Activated CD4-positive, alpha-beta memory T cell treated with anti-CD3 and anti-CD28 coated beads for 36 hours (primary cell): Measurements from ENCODE around the gene ACO1. TPM values are rescaled to one million over a fixed set of nuclear protein-coding genes. Genes with fewer than 3 reads are reported as not detected.

Experiments
- CTCF ChIA-PET: fragments of 350-600 bp; sonication (Branson Sonifier 250); formaldehyde crosslinking; loops from one replicate; lab custom pipeline; 2021; ENCODE audit warnings: antibody characterized with exemption, inconsistent platforms; lab: Charles Lee
- POLR2A ChIA-PET: fragments of 350-600 bp; sonication (Branson Sonifier 250); formaldehyde crosslinking; loops from one replicate; lab custom pipeline; 2021; ENCODE audit warnings: antibody characterized with exemption; lab: Charles Lee
- DNase-seq: peaks from one replicate; pipeline ENCODE4 v3.0.0-alpha.2; 2020
- H3K27ac Mint-ChIP-seq: one replicate; pipeline ENCODE4 v1.8.0; 2021; ENCODE audit warnings: mixed read lengths
- H3K27me3 Mint-ChIP-seq: one replicate; pipeline ENCODE4 v1.8.0; 2021; ENCODE audit warnings: mixed read lengths
- H3K36me3 Mint-ChIP-seq: one replicate; pipeline ENCODE4 v1.8.0; 2021; ENCODE audit warnings: mixed read lengths
- H3K4me1 Mint-ChIP-seq: one replicate; pipeline ENCODE4 v1.8.0; 2021; ENCODE audit warnings: low read depth, mixed read lengths
- H3K4me3 Mint-ChIP-seq: one replicate; pipeline ENCODE4 v1.8.0; 2021; ENCODE audit warnings: mild to moderate bottlenecking, mixed read lengths
- H3K9me3 Mint-ChIP-seq: one replicate; pipeline ENCODE4 v1.8.0; 2021; ENCODE audit warnings: mixed read lengths
- intact Hi-C: fragments of 100-400 bp; cut with micrococcal nuclease; formaldehyde crosslinking; loops from one replicate; pipeline ENCODE4 v1.15.1; 2023
- total RNA-seq, 2 experiments: library from RNA; stranded (reverse); gene quantifications; one replicate each; pipeline ENCODE4 v1.2.3, GENCODE V29; 2021

The ACO1 gene
- total RNA-seq, 2 experiments from 2014 or later = 13.1 to 13.7 TPM

DNA sequence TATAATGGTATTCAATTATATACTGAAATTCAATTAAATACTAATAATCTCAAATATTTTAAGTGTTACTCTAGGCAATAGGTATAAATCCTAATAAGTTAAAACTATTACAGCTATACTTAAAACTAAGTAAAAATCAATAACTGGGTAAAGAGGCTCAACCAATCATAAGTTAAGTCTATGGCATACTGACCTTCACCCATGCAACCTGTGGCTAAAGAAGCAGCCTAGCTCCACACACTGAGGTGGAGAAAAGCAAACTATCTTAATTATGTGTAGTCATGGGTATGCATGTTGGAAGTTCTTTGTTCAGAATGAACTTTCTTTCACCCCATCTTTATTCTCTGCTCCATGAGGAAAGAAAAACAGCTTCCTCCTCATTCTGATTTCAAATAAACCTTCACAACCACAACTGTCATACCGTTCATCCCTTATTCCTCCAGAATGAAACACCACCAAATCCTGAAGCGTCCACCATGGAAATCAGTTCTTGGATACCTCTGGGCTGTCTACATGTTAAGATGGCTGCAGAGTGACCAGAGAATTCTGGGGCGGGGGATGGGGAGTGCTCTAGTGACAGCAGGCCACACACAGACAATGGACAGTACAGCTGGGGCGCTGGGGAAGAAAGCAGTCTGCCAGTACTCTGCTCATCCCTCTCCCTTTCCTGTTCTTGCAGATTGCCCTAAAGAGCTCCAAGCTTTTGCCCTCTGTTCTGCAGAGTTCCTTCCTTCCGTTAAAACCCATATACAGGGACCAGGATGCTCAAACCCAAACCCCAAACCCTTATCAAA, 79.3 kb downstream of the ACO1 start:
- Mint-ChIP-seq H3K4me1 (no peaks in the 10 kb centered on the region), H3K9me3 (no peaks in the 10 kb centered on the region), H3K36me3 (peaks cover 13% of the 10 kb centered on the region), H3K27ac (no peak overlapping the region), H3K4me3 (no peak overlapping the region), H3K27me3 (no peaks in the 10 kb centered on the region)
- POLR2A ChIA-PET = no interaction called here
- no peak for DNase-seq
- CTCF ChIA-PET = no interaction called here
- intact Hi-C loops = no loop called here

DNA sequence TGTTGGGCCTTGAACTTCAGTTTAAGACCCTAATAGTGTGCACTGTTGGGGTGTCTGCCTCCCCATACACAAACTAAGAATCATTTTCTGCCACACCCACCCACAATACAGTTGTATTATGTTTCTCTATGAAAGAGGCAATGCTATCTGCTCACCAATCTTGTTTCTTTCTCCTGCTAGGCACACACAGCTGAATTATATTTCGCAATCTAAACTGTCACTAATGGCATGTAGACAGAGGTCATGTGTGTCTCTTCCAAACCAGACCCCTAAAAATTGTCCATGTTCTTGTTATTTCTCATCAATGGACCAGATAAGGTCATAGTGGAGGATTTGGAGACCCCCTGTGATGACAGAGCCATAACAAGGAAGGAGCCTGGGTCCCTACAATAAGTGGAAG, 84.3 kb downstream of the ACO1 start:
- CTCF ChIA-PET = interaction anchor here (1.5 kb wide), 1 partner anchor 8 kb away, joined by 3 read pairs; no protein-coding TSS in a partner anchor
- H3K9me3 Mint-ChIP-seq = no peaks in the 10 kb centered on the region
- POLR2A ChIA-PET = no interaction called here
- peaks cover 12% of the 10 kb centered on the region for H3K36me3 Mint-ChIP-seq
- DNase-seq = no peak
- intact Hi-C loops = no loop called here
- no peak overlapping the region for H3K27ac Mint-ChIP-seq
- H3K4me1 Mint-ChIP-seq = no peaks in the 10 kb centered on the region
- no peaks in the 10 kb centered on the region for H3K27me3 Mint-ChIP-seq
- no peak overlapping the region for H3K4me3 Mint-ChIP-seq

DNA sequence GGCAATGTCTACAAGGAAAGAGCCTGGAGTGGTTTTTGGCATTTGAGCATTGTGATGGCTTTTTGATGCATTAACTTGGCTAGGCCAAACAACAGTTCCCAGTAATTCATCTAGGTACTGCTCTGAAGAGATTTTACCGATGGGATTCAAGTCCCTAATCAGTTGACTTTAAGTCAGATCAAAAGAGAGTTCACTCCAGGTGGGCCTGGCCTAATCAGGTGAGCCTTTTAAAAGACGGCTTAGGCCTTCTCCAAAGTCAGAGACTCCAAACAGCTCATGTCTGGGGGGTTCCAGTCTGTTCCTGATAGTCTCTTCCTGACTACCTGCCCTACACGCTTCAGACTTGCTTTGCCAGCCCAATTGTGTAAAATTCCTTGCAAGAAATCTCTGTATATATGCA, 87.9 kb downstream of the ACO1 start:
- CTCF ChIA-PET = no interaction called here
- no peak for DNase-seq
- Mint-ChIP-seq H3K27ac (no peak overlapping the region), H3K36me3 (peaks cover 24% of the 10 kb centered on the region), H3K27me3 (no peaks in the 10 kb centered on the region), H3K4me1 (peaks cover 3% of the 10 kb centered on the region), H3K9me3 (no peaks in the 10 kb centered on the region), H3K4me3 (no peak overlapping the region)
- POLR2A ChIA-PET = no interaction called here
- intact Hi-C loops = no loop called here

DNA sequence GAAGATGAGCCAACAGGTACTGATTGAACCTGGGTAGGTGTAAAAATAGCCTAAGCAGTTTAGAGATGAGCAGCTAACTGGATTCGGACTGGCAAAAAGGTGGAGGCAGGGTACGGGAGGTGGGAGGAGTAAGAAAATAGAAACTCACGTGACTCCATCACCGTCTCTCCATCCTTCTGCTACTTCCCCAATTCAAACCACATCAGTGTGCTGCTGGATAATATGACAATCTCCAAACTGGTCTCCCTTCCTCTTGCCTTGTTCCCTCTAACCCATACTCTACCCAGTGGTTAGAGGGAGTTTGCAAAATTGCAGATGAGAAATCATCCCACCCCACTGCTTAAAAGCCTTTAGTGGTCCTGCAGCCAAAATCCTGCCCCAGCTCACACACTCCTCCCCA, 98.9 kb downstream of the ACO1 start:
- intact Hi-C loops = no loop called here
- Mint-ChIP-seq H3K4me1 (no peaks in the 10 kb centered on the region), H3K36me3 (peaks cover 28% of the 10 kb centered on the region), H3K4me3 (no peak overlapping the region), H3K27ac (no peak overlapping the region), H3K27me3 (no peaks in the 10 kb centered on the region), H3K9me3 (no peaks in the 10 kb centered on the region)
- CTCF ChIA-PET = no interaction called here
- POLR2A ChIA-PET = no interaction called here
- DNase-seq = no peak

DNA sequence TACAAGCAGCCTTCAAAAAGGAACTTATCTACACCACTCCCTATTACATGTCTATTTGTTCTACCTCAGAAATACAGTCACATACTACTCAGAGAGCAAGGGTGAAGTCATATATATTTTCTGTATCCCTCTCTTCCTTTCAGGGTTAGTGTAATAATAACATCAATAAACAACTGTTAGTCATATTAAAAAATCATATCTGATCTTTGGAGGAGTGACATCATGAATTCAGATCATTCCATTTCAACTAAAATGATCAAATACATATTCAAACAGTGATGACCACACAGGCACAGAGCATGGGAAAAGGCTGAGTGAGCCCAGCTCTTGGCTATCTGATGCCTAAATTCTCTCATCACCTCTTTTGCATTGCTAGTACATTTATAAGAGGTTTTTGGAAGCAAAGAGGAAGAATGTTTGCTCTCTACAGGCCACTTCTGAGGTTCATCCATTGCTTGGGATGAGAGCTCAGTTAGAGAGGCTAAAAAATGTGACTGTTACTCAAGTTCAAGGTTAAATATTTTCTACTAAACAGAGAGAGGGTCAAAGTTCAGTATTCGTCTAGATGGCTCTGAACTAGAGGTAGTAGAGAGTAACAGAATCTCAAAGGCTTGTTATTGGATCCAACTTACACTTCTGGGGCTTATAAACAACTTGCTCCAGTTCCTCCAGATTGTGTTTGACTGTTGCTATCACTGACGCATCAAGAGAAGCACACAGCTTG, 102.6 kb downstream of the ACO1 start:
- Mint-ChIP-seq H3K4me3 (no peak overlapping the region), H3K36me3 (peaks cover 27% of the 10 kb centered on the region), H3K27me3 (no peaks in the 10 kb centered on the region), H3K9me3 (no peaks in the 10 kb centered on the region), H3K27ac (no peak overlapping the region), H3K4me1 (no peaks in the 10 kb centered on the region)
- intact Hi-C loops = no loop called here
- CTCF ChIA-PET = interaction anchor here (0.6 kb wide), 1 partner anchor 97 kb away, joined by 3 read pairs; no protein-coding TSS in a partner anchor
- no peak for DNase-seq
- POLR2A ChIA-PET = no interaction called here

DNA sequence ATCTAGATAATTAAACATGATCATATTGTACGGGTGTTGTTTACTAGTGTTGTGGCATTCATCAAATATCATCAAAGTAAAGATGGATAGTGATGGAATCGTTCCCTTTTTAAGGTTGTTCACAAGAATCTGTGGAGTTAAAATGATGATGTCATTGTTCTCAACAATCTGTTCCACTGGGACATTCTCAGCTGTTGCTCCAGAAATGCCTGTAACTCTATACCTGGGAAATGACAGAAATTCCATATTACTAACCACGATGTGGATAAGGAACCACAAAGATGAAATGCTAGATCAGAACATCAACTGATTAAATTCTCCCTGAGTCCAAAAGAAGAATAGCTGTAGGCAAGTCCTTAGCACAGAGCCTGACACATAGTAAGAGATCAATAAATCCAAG, 103.5 kb downstream of the ACO1 start:
- no peak overlapping the region for H3K27ac Mint-ChIP-seq
- DNase-seq = no peak
- H3K4me1 Mint-ChIP-seq = no peaks in the 10 kb centered on the region
- no peaks in the 10 kb centered on the region for H3K9me3 Mint-ChIP-seq
- no peak overlapping the region for H3K4me3 Mint-ChIP-seq
- ChIA-PET CTCF (interaction anchor here (2.4 kb wide), 1 partner anchor 109 kb away, joined by 8 read pairs; no protein-coding TSS in a partner anchor), POLR2A (no interaction called here)
- peaks cover 28% of the 10 kb centered on the region for H3K36me3 Mint-ChIP-seq
- intact Hi-C loops = no loop called here
- no peaks in the 10 kb centered on the region for H3K27me3 Mint-ChIP-seq

DNA sequence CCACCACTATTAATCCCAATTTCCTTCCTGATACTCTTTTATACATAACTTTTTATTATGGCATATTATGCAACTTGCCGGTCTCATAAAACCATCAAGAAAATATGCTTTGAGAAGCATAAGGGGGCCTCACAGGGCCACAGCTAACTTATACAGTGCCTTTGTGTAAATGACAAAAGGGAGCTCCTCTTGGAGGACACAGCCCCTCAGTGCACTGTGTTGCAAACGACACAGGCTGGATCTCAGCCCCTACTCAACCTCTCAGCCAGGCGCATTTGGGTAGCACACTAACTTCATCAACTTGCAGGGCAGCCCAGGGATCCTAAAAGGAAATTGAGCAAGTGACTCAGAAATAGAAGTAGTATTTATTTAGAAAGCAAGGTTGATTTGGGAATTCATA, 106.2 kb downstream of the ACO1 start:
- ChIA-PET CTCF (interaction anchor here (1.7 to 2.4 kb wide), 2 partner anchors 82 to 112 kb away, joined by 7 to 8 read pairs; partner anchors contain the start of gene NDUFB6), POLR2A (no interaction called here)
- Mint-ChIP-seq H3K4me3 (no peak overlapping the region), H3K36me3 (peaks cover 25% of the 10 kb centered on the region), H3K4me1 (no peaks in the 10 kb centered on the region), H3K27ac (no peak overlapping the region), H3K27me3 (no peaks in the 10 kb centered on the region), H3K9me3 (no peaks in the 10 kb centered on the region)
- no peak for DNase-seq
- intact Hi-C loops = no loop called here

DNA sequence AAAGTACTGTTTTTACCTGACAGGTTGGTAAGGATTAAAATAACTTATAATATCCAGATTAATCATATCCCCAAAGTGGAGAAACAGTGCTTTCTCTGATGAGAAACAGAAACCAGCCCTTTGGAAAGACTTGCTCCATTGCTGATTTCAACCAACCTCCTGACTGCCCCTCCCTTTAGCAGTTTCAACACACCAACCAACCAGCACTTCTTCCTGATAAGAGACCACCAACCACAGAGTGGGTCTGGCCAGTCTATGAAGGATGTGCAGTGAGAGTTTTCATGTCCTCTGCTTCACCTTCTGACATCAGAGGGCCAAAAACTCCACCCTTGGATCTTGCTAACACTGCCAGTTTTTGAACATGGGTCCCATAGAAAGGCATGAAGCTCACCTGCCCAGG, 113.5 kb downstream of the ACO1 start:
- H3K9me3 Mint-ChIP-seq = no peaks in the 10 kb centered on the region
- H3K4me1 Mint-ChIP-seq = peaks cover 1% of the 10 kb centered on the region
- H3K27ac Mint-ChIP-seq = no peak overlapping the region
- CTCF ChIA-PET = interaction anchor here (0.6 kb wide), 1 partner anchor 12 kb away, joined by 4 read pairs; no protein-coding TSS in a partner anchor
- DNase-seq = no peak
- H3K27me3 Mint-ChIP-seq = no peaks in the 10 kb centered on the region
- intact Hi-C loops = no loop called here
- H3K4me3 Mint-ChIP-seq = no peak overlapping the region
- H3K36me3 Mint-ChIP-seq = peaks cover 11% of the 10 kb centered on the region
- POLR2A ChIA-PET = no interaction called here

DNA sequence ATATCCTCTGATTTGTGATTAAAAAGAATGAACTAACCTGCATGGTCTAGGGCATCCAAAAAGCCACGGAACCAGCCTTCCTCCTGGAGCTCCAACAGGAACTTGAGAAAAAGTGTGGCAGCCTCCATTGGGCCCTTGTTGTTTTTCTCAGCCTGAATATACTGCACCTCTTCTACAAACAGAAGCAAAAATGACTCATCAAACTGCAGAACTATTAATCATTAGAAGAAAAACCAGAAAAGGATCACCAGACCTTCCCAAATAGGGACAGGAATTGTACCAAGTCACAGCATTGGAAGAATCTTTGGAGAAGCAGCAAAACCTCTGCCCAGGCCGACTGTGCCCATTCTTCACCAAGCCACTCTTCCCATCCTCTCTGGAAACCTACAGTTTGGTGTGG, 116.3 kb downstream of the ACO1 start:
- intact Hi-C loops = no loop called here
- ChIA-PET POLR2A (no interaction called here), CTCF (no interaction called here)
- H3K27me3 Mint-ChIP-seq = no peaks in the 10 kb centered on the region
- no peak overlapping the region for H3K27ac Mint-ChIP-seq
- no peaks in the 10 kb centered on the region for H3K9me3 Mint-ChIP-seq
- peaks cover 3% of the 10 kb centered on the region for H3K4me1 Mint-ChIP-seq
- no peak for DNase-seq
- H3K36me3 Mint-ChIP-seq = peaks cover 10% of the 10 kb centered on the region
- no peak overlapping the region for H3K4me3 Mint-ChIP-seq

DNA sequence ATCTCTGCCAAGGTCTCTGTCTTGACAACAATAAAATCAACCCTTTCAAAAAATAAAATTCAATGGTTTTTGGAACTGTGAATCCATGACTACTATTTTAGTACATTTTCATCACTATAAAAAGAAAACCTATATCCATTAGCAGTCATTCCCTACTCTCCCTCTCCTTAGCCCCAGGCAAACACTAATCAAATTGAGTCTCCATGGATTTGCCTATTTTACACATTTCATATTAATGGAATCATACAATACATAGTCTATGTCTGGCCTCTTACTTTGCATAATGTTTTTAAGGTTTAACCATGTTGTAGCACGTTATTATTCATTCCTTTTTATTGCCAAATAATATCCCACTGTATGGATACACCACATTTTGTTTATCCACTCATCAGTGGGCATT, 117.4 kb downstream of the ACO1 start:
- H3K27ac Mint-ChIP-seq = no peak overlapping the region
- CTCF ChIA-PET = no interaction called here

DNA sequence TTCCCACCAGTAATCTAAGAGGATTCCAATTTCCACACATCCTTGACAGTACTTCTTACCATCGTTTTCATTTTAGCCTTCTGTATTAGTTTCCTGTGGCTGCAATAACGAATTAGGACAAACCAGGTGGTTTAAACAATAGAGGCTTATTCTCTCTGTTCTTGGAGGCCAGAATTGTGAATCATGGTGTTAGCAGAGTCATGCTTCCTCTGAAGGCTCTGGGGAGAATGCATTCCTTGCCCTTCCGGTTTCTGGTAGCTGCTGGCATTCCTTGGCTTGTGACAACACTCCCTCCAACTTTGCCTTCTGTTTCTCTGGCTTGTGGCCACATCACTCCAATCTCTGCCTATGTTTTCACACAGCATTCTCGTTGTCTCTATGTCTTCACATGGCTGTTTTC, 118.0 kb downstream of the ACO1 start:
- H3K4me1 Mint-ChIP-seq = peaks cover 3% of the 10 kb centered on the region
- peak overlapping the region; percentile 8 for H3K27ac Mint-ChIP-seq
- DNase-seq = no peak
- POLR2A ChIA-PET = no interaction called here
- CTCF ChIA-PET = no interaction called here
- no peaks in the 10 kb centered on the region for H3K27me3 Mint-ChIP-seq
- H3K36me3 Mint-ChIP-seq = peaks cover 10% of the 10 kb centered on the region
- H3K4me3 Mint-ChIP-seq = no peak overlapping the region
- H3K9me3 Mint-ChIP-seq = no peaks in the 10 kb centered on the region
- intact Hi-C loops = no loop called here

More for the DNA sequence above, 117.4 kb downstream of the ACO1 start:
- intact Hi-C loops = no loop called here
- DNase-seq = no peak
- Mint-ChIP-seq H3K27me3 (no peaks in the 10 kb centered on the region), H3K4me1 (peaks cover 3% of the 10 kb centered on the region), H3K36me3 (peaks cover 10% of the 10 kb centered on the region), H3K9me3 (no peaks in the 10 kb centered on the region), H3K4me3 (no peak overlapping the region)
- POLR2A ChIA-PET = no interaction called here

DNA sequence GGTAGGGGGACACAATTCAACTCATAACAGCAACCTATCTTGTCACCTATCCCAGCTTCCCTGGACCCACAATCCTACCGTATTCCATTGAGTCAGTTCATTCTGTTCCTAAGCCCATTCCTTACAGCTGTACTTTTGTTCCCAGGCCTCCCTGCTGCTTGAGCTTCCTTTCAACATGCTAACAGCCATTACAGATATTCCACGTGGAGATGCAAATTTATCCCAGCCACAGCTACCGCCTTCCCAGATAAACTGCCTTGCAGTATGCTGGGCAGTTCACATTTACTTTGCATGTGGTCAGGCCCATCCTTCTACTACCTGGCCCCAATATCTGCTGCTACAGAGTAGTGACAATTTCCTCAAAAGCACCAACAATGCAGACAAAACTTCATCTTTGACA, 118.6 kb downstream of the ACO1 start:
- POLR2A ChIA-PET = no interaction called here
- H3K27me3 Mint-ChIP-seq = no peaks in the 10 kb centered on the region
- H3K36me3 Mint-ChIP-seq = peaks cover 8% of the 10 kb centered on the region
- CTCF ChIA-PET = no interaction called here
- H3K9me3 Mint-ChIP-seq = no peaks in the 10 kb centered on the region
- no peak overlapping the region for H3K27ac Mint-ChIP-seq
- DNase-seq = no peak
- no peak overlapping the region for H3K4me3 Mint-ChIP-seq
- intact Hi-C loops = no loop called here
- peaks cover 3% of the 10 kb centered on the region for H3K4me1 Mint-ChIP-seq
